Motor neuron (in vitro differentiated cells): Measurements from ENCODE around the gene GGT1. TPM values are rescaled to one million over a fixed set of nuclear protein-coding genes. Genes with fewer than 3 reads are reported as not detected.
"Not testable (repeated sequence)": the region's sequence is repeated elsewhere in the genome, so short reads cannot be mapped to it uniquely, and the experiment has no call there.

Source experiments
- ATAC-seq, 8 experiments: fragments of 200-7000 bp; cut with Tn5 transposase; replicated peaks in 6 of 8; 2 replicates each; pipeline ENCODE4 v1.8.0; 2021; ENCODE audit warnings: mild to moderate bottlenecking in 8 of 8, moderate library complexity in 8 of 8
- H3K27ac ChIP-seq, 2 donors: fragments of 250-450 bp; sonication (Bioruptor Pico); 2 replicates each; pipeline ENCODE4 v1.9.0; 2021; ENCODE audit warnings: antibody characterized with exemption in 2 of 2, mild to moderate bottlenecking in 2 of 2, moderate library complexity in 1 of 2
- H3K4me1 ChIP-seq, 2 donors: fragments of 250-450 bp; sonication (Bioruptor Pico); replicated peaks in 1 of 2; 2 replicates each; pipeline ENCODE4 v1.6.1; 2021; ENCODE audit warnings: antibody characterized with exemption in 2 of 2, mild to moderate bottlenecking in 2 of 2, moderate library complexity in 1 of 2
- H3K4me3 ChIP-seq, 5 donors: fragments of 250-450 bp; sonication (Bioruptor Pico); 2 replicates each; pipeline ENCODE4 v1.9.0; 2021; ENCODE audit warnings: antibody characterized with exemption in 5 of 5, mild to moderate bottlenecking in 5 of 5, moderate library complexity in 4 of 5
- WGBS, 10 experiments: fragments of 450-650 bp; shearing (Covaris generic); methylation state at CpG; one replicate each; pipeline ENCODE4 v1.0.0; 2022; 5-methylcytosine and 5-hydroxymethylcytosine counted together
- in situ Hi-C, 9 experiments: fragments of 400-800 bp; cut with MboI; loops; one replicate each; pipeline ENCODE4 v1.15.0; 2021; ENCODE audit warnings: low sequenced_read_pairs in 9 of 9, low pct_unique_long_range_greater_than_20kb in 2 of 9; ENCODE audit not compliant: unreplicated experiment in 9 of 9
- total RNA-seq, 8 experiments: library from RNA; unstranded; fragments of 300-600 nt; gene quantifications; 2 replicates each; pipeline versions ENCODE4 v1.2.3 to v1.2.4, GENCODE V29; 2022

GGT1 gene
- total RNA-seq, 8 experiments from 2014 or later, result 0.97 to 5.9 (median 1.9) TPM

DNA sequence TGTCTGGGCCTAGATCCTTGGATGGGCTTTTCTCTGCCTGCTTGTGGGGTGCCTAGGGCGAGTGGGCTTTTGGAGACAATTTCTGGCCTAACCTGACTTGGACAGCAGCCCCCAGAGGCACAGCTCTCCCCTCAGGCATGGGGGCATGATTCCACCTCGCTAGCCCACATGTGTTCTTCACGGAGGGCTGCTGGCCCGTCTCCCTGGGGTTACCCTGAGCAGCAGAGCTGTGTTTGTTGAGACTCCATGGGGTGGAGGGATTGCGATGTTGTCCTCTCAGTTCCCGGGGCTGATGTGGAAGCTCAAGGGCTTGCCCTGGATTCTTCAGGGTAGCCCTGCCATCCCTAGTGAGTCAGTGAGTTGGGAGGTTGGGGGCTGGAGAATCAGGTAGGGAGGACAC is 7.8 kb upstream of the GGT1 start:
- in situ Hi-C loops, result no loop called here
- Histone ChIP-seq H3K27ac (no peak overlapping the region), H3K4me3 (no peak overlapping the region), H3K4me1 (peaks cover 17 to 21% of the 10 kb centered on the region in 2 donors)
- ATAC-seq, result no peak
- WGBS, 10 experiments, result no CpG with 5 or more reads among the region's 6 CpGs

DNA sequence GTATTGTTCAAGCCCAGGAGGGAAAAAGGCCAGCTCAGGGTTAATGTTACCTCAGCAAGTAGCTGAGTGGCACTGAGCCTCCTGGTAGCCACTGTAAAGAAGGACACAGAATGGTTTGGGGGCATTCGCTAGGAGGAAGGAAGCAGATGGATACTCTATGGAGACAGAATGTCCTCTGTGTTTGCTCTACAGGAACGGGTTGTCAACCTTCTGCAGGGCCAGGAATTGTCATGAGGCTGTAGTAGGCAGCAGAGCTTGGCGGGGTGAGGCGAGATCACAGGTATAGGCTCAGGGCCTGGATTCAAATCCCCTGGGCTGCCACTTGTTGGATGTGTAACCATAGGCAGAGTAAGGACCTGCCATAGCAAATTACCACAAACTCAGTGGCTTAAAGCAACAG is 7.1 kb upstream of the GGT1 start:
- no peak for ATAC-seq
- in situ Hi-C loops, result no loop called here
- H3K27ac ChIP-seq, result no peak overlapping the region
- peaks cover 17 to 21% of the 10 kb centered on the region in 2 donors for H3K4me1 ChIP-seq
- H3K4me3 ChIP-seq, result no peak overlapping the region
- 50 to 100% (median 92%) methylated on average over 1 to 3 of the region's 4 CpGs; no CpG with 5 or more reads in 2 of the 10 experiments for WGBS, 10 experiments

DNA sequence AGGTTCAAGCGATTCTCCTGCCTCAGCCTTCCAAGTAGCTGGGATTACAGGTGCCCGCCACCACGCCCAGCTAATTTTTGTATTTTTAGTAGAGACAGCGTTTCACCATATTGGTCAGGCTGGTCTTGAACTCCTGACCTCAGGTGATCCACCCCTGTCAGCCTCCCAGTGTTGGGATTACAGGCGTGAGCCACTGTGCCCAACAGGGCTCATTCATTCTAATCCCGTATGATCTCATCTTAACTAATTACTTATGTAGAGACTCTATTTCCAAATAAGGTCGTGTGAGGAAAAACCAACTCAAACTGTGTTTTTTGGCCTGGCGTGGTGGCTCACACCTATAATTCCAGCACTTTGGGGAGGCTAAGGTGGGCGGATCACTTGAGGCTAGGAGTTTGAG is 5.9 kb upstream of the GGT1 start:
- H3K27ac ChIP-seq, in situ Hi-C loops, H3K4me3 ChIP-seq, ATAC-seq: not testable (repeated sequence)
- WGBS, 10 experiments, result 40 to 77% (median 60%) methylated on average over 1 to 6 of the region's 9 CpGs; no CpG with 5 or more reads in 5 of the 10 experiments
- H3K4me1 ChIP-seq, result peaks cover 14 to 19% of the 10 kb centered on the region in 2 donors

DNA sequence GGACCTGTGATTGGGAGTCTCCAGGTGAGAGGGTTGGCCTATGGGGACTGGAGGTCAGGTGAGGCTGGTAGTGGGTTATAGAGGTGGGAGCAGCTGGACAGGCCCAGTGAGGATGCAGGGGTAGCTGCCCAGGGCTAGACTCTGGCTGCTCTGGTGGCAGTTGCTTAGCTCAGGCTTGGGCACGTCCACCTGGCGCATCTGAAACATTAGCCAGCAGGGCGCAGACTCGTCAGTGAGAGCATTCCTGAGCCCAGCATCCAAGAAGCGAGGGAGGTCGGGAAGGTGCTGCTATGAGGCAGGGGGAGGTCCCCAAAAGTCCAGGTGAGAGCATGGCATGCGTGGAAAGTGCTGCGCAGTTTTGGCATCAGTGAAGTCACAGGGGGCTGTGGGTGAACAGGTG is 3.5 kb upstream of the GGT1 start:
- in situ Hi-C loops, result no loop called here
- peaks cover 3 to 7% of the 10 kb centered on the region in 2 donors for H3K4me1 ChIP-seq
- peak in 1 of 8 experiments; percentile 20 for ATAC-seq
- no peak overlapping the region for H3K4me3 ChIP-seq
- 60 to 100% (median 73%) methylated on average over 1 to 3 of the region's 8 CpGs; no CpG with 5 or more reads in 6 of the 10 experiments for WGBS, 10 experiments
- no peak overlapping the region for H3K27ac ChIP-seq

GRCh38 chr22:24599958-24600715 is 2.9 kb upstream of the GGT1 start:
- H3K4me1 ChIP-seq, H3K4me3 ChIP-seq, H3K27ac ChIP-seq, in situ Hi-C loops: not testable (repeated sequence)
- ATAC-seq, result peak in 3 of 8 experiments; percentile 35 to 76 (median 68)
- WGBS, 10 experiments, result 0 to 100% (median 75%) methylated on average over 1 of the region's 3 CpGs; no CpG with 5 or more reads in 7 of the 10 experiments

DNA sequence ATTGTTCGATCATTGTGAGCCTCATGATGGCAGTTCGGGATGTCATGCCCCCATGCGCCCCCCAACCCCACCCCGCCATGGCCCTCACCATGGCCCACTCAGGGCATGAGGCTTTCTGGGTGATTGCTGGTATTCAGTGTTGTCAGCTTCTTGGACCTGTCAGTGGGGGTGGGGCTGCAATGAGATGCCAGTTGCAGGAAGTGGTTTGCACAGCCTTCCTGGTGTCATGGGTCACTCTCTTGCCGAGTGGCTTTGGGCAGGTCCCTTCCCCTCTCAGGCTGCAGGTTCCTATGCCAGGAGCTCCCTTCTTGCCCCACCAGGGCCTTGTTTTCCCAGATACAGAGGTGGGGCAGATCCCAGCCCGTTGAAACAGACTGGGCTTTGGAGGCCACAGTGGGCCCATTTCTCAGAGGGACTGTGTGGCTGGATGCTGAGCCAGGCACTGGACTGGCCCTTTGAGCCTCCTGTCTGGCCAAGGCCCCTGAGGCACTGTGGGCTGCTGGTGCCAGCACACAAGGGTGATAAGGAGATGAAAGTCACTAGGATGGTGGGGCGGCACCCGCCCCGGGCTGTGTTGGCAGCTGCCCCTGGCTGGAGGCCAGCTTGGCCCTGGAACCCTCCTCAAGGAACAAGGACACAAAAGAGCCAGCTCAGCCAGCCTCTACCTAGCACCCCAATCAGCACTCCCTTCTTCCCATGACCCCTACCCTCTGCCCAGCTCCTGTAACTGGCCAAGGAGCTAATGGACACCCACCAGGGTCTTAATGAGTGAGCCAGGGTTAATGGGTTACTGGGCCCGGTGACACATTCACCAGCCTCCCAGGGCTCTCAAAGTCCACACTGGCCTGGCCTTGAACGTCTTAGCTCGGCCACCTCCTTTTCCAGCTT is 1.5 kb upstream of the GGT1 start:
- no peak for ATAC-seq
- in situ Hi-C loops, result no loop called here
- H3K4me3 ChIP-seq, result no peak overlapping the region
- peaks cover 0 to 4% of the 10 kb centered on the region in 2 donors for H3K4me1 ChIP-seq
- 46 to 48% methylated on average over 4 of the region's 12 CpGs; no CpG with 5 or more reads in 8 of the 10 experiments for WGBS, 10 experiments
- no peak overlapping the region for H3K27ac ChIP-seq

GRCh38 chr22:24602105-24602749 is 766 bp upstream of the GGT1 start:
- H3K4me1 ChIP-seq, H3K4me3 ChIP-seq, ATAC-seq, in situ Hi-C loops, H3K27ac ChIP-seq: not testable (repeated sequence)
- 92 to 100% (median 95%) methylated on average over 1 to 4 of the region's 11 CpGs; no CpG with 5 or more reads in 7 of the 10 experiments for WGBS, 10 experiments

GRCh38 chr22:24603770-24604629 is 1.0 kb downstream of the GGT1 start:
- in situ Hi-C loops, H3K4me1 ChIP-seq, H3K4me3 ChIP-seq, H3K27ac ChIP-seq: not testable (repeated sequence)
- 33% methylated on average over 1 of the region's 18 CpGs; no CpG with 5 or more reads in 9 of the 10 experiments for WGBS, 10 experiments
- peak in 6 of 8 experiments; percentile 10 to 57 (median 26) for ATAC-seq

DNA sequence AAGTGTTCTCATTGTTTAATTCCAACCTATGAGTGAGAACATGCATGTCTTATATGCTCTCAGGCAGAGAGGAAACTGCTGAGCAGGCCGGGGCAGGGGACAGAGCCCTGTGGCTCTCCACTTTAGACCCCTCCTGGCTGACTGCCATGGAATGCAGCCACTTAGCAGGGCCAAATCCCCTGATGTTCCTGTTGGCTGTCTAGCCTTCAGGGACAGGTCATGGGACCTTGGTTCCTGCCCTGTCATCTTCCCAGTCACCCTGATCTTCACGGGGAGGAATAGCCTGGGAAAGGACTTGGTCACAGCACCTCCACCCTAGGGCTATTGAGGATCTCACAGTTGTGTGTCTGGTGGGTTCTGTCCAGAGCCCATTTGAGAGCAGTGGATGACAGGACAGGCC is 3.3 kb downstream of the GGT1 start:
- H3K27ac ChIP-seq, ATAC-seq, in situ Hi-C loops, H3K4me1 ChIP-seq, H3K4me3 ChIP-seq: not testable (repeated sequence)
- WGBS, 10 experiments, result 80 to 83% methylated on average over 1 of the region's 2 CpGs; no CpG with 5 or more reads in 8 of the 10 experiments

- in situ Hi-C loops, H3K4me1 ChIP-seq, H3K27ac ChIP-seq, H3K4me3 ChIP-seq: not testable (repeated sequence)
- 10 to 40% methylated on average over 1 to 2 of the region's 18 CpGs; no CpG with 5 or more reads in 8 of the 10 experiments for WGBS, 10 experiments
- peak in 7 of 8 experiments; percentile 10 to 86 (median 70) for ATAC-seq
Observed at GRCh38 chr22:24607429-24607983, 4.5 kb downstream of the GGT1 start.

GRCh38 chr22:24608327-24608726 is 5.3 kb downstream of the GGT1 start:
- H3K4me1 ChIP-seq, ATAC-seq, H3K4me3 ChIP-seq, H3K27ac ChIP-seq, in situ Hi-C loops: not testable (repeated sequence)
- WGBS, 10 experiments, result 40% methylated on average over 1 of the region's 6 CpGs; no CpG with 5 or more reads in 9 of the 10 experiments

- H3K4me1 ChIP-seq, H3K4me3 ChIP-seq, H3K27ac ChIP-seq, in situ Hi-C loops, ATAC-seq: not testable (repeated sequence)
- no CpG with 5 or more reads among the region's 3 CpGs for WGBS, 10 experiments
Observed at GRCh38 chr22:24609888-24610287, 6.9 kb downstream of the GGT1 start.
